ENCODE measurements around the gene ATP1A4.

DNA sequence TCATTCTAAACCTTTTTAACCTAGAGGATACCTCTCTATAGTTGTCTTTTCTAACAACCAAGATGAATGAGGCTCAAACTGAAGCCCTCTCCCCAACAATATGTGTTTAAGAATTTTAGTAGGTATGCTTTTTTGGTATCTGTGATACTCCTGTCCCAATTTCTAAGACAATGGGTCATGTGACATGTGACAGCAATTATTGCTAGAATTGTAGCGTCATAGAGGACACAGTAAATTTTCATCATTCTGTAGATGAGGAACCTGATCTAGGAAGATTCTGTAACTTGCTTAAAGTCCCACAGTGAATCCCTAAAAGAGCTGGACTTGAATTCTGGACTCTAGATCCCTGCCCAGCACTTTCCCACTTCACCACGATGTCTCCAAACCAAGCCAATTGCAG is 27.3 kb downstream of the ATP1A4 start:
- TF ChIP-seq, protein P1, sequence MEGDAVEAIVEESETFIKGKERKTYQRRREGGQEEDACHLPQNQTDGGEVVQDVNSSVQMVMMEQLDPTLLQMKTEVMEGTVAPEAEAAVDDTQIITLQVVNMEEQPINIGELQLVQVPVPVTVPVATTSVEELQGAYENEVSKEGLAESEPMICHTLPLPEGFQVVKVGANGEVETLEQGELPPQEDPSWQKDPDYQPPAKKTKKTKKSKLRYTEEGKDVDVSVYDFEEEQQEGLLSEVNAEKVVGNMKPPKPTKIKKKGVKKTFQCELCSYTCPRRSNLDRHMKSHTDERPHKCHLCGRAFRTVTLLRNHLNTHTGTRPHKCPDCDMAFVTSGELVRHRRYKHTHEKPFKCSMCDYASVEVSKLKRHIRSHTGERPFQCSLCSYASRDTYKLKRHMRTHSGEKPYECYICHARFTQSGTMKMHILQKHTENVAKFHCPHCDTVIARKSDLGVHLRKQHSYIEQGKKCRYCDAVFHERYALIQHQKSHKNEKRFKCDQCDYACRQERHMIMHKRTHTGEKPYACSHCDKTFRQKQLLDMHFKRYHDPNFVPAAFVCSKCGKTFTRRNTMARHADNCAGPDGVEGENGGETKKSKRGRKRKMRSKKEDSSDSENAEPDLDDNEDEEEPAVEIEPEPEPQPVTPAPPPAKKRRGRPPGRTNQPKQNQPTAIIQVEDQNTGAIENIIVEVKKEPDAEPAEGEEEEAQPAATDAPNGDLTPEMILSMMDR (conservative IDR thresholded peaks at IDR 0.05; ENCODE audit: low read length): no peak
- TF ChIP-seq EZH2phosphoT487 (IDR thresholded peaks at IDR 0.05; ENCODE audit: borderline replicate concordance, low read depth, low read length): no peak

Data from OCI-LY7 (cell line).